VCaP (cell line): Measurements from ENCODE around the gene MYO1D.
"Not testable (repeated sequence)": the region's sequence is repeated elsewhere in the genome, so short reads cannot be mapped to it uniquely, and the experiment has no call there.

ENCODE experiments used
- H3K27ac ChIP-seq: fragments of 450-650 bp; 2 replicates; pipeline ENCODE4 v1.5.1; 2017
- CTCF ChIP-seq: fragments of 450-650 bp; conservative IDR thresholded peaks from 2 replicates; pipeline ENCODE4 v1.5.1; 2017; ENCODE audit warnings: mild to moderate bottlenecking, moderate library complexity

Gene MYO1D

GRCh38 chr17:32458371-32458770 is 418.6 kb downstream of the MYO1D start:
- H3K27ac ChIP-seq: no peak overlapping the region
- TF ChIP-seq CTCF: no peak

GRCh38 chr17:32453370-32453769 is 423.6 kb downstream of the MYO1D start:
- TF ChIP-seq CTCF: no peak
- no peak overlapping the region for H3K27ac ChIP-seq

GRCh38 chr17:32452281-32452680 is 424.6 kb downstream of the MYO1D start:
- H3K27ac ChIP-seq: no peak overlapping the region
- no peak for TF ChIP-seq CTCF

- no peak for TF ChIP-seq CTCF
- H3K27ac ChIP-seq: no peak overlapping the region
Measured at GRCh38 chr17:32451879-32452278, 425.0 kb downstream of the MYO1D start.

- not testable (repeated sequence) for H3K27ac ChIP-seq
Measured at GRCh38 chr17:32450379-32450778, 426.5 kb downstream of the MYO1D start.

GRCh38 chr17:32449963-32450362 is 427.0 kb downstream of the MYO1D start:
- TF ChIP-seq CTCF: no peak
- H3K27ac ChIP-seq: no peak overlapping the region; the same call in 1 of the 2 replicates

GRCh38 chr17:32446949-32447348 is 430.0 kb downstream of the MYO1D start:
- no peak for TF ChIP-seq CTCF
- peak overlapping the region; percentile 96 for H3K27ac ChIP-seq

GRCh38 chr17:32445971-32446370 is 431.0 kb downstream of the MYO1D start:
- H3K27ac ChIP-seq: peak overlapping the region; percentile 96
- no peak for TF ChIP-seq CTCF
